H9 (cell line): ENCODE measurements around the gene GLIPR2. TPM values are rescaled to one million over a fixed set of nuclear protein-coding genes. Genes with fewer than 3 reads are reported as not detected.

Source experiments
- DNase-seq: peaks from one replicate; pipeline ENCODE4 v3.0.0-alpha.2; 2017
- H2AFZ ChIP-seq: one replicate; pipeline ENCODE4 v1.6.1; 2013; ENCODE audit warnings: mild to moderate bottlenecking, low read length, control low read depth, moderate library complexity
- H2AK5ac ChIP-seq: 2 replicates; pipeline ENCODE4 v1.6.1; 2013; ENCODE audit warnings: low read length, control low read depth, mixed read lengths; ENCODE audit not compliant: insufficient read length
- H2BK120ac ChIP-seq: one replicate; pipeline ENCODE4 v1.6.1; 2013; ENCODE audit warnings: low read depth, mild to moderate bottlenecking, low read length, control low read depth, inconsistent platforms; ENCODE audit not compliant: poor library complexity, severe bottlenecking
- H2BK12ac ChIP-seq: 2 replicates; pipeline ENCODE4 v1.6.1; 2013; ENCODE audit warnings: low read length, control low read depth, mixed read lengths, low read depth; ENCODE audit not compliant: insufficient read length
- H2BK15ac ChIP-seq: 2 replicates; pipeline ENCODE4 v1.6.1; 2013; ENCODE audit warnings: low read depth, low read length, control low read depth
- H2BK20ac ChIP-seq: one replicate; pipeline ENCODE4 v1.6.1; 2013; ENCODE audit warnings: low read depth, mild to moderate bottlenecking, low read length, control low read depth, inconsistent platforms; ENCODE audit not compliant: poor library complexity, severe bottlenecking
- H2BK5ac ChIP-seq: 2 replicates; pipeline ENCODE4 v1.6.1; 2013; ENCODE audit warnings: low read length, control low read depth, mixed read lengths; ENCODE audit not compliant: insufficient read length
- H3K14ac ChIP-seq: 2 replicates; pipeline ENCODE4 v1.6.1; 2013; ENCODE audit warnings: low read length, control low read depth; ENCODE audit not compliant: insufficient read depth
- H3K18ac ChIP-seq: 2 replicates; pipeline ENCODE4 v1.6.1; 2013; ENCODE audit warnings: low read depth, mild to moderate bottlenecking, mixed read lengths, low read length, control low read depth; ENCODE audit not compliant: insufficient read length
- H3K23ac ChIP-seq: 2 replicates; pipeline ENCODE4 v1.6.1; 2013; ENCODE audit warnings: low read length, control low read depth, mixed read lengths, low read depth; ENCODE audit not compliant: insufficient read length
- H3K23me2 ChIP-seq: 2 replicates; pipeline ENCODE4 v1.6.1; 2013; ENCODE audit warnings: low read depth, mild to moderate bottlenecking, mixed read lengths, low read length, control low read depth; ENCODE audit not compliant: insufficient read length, poor library complexity, severe bottlenecking
- H3K27ac ChIP-seq: 2 replicates; pipeline ENCODE4 v1.5.1; 2013; ENCODE audit warnings: low read length, control low read depth, mixed read lengths, low read depth; ENCODE audit not compliant: insufficient read length
- H3K27me3 ChIP-seq: 2 replicates; pipeline ENCODE4 v1.6.1; 2013; ENCODE audit warnings: low read length, control low read depth, inconsistent platforms; ENCODE audit not compliant: insufficient read depth
- H3K4ac ChIP-seq: 2 replicates; pipeline ENCODE4 v1.6.1; 2013; ENCODE audit warnings: low read depth, mild to moderate bottlenecking, control low read depth, inconsistent platforms, low read length, moderate library complexity
- H3K4me1 ChIP-seq: 2 replicates; pipeline ENCODE4 v1.6.1; 2013; ENCODE audit warnings: low read length, control low read depth, inconsistent platforms; ENCODE audit not compliant: insufficient read depth
- H3K4me2 ChIP-seq: 2 replicates; pipeline ENCODE4 v1.6.1; 2013; ENCODE audit warnings: low read length, control low read depth, mixed read lengths; ENCODE audit not compliant: insufficient read length, insufficient read depth
- H3K56ac ChIP-seq: 2 replicates; pipeline ENCODE4 v1.6.1; 2013; ENCODE audit warnings: low read depth, mild to moderate bottlenecking, mixed read lengths, low read length, control low read depth; ENCODE audit not compliant: insufficient read length
- H3K79me1 ChIP-seq: 2 replicates; pipeline ENCODE4 v1.6.1; 2013; ENCODE audit warnings: low read depth, mild to moderate bottlenecking, moderate library complexity, low read length, control low read depth, inconsistent platforms; ENCODE audit not compliant: insufficient read depth, poor library complexity, severe bottlenecking
- H3K79me2 ChIP-seq: 2 replicates; pipeline ENCODE4 v1.6.1; 2013; ENCODE audit warnings: low read length, control low read depth, inconsistent platforms; ENCODE audit not compliant: insufficient read depth
- H3K9ac ChIP-seq: 2 replicates; pipeline ENCODE4 v1.6.1; 2013; ENCODE audit warnings: low read length, control low read depth, mixed read lengths; ENCODE audit not compliant: insufficient read length; ENCODE audit errors: extremely low read depth
- H3K9me3 ChIP-seq: one replicate; pipeline ENCODE4 v1.6.1; 2013; ENCODE audit warnings: low read depth, low read length, inconsistent platforms; ENCODE audit not compliant: control insufficient read depth
- H3T11ph ChIP-seq: one replicate; pipeline ENCODE4 v1.6.1; 2013; ENCODE audit warnings: mild to moderate bottlenecking, low read length, control low read depth, inconsistent platforms
- H4K20me1 ChIP-seq: one replicate; pipeline ENCODE4 v1.6.1; 2013; ENCODE audit not compliant: control insufficient read depth, insufficient read length, insufficient read depth
- H4K5ac ChIP-seq: 2 replicates; pipeline ENCODE4 v1.6.1; 2013; ENCODE audit warnings: low read depth, mild to moderate bottlenecking, mixed read lengths, low read length, control low read depth; ENCODE audit not compliant: insufficient read length
- H4K8ac ChIP-seq: replicated peaks from 2 replicates; pipeline ENCODE4 v1.6.1; 2013; ENCODE audit warnings: low read length, control low read depth, mixed read lengths, low read depth; ENCODE audit not compliant: insufficient read length
- H4K91ac ChIP-seq: 2 replicates; pipeline ENCODE4 v1.6.1; 2013; ENCODE audit warnings: low read depth, mild to moderate bottlenecking, moderate library complexity, mixed read lengths, low read length, control low read depth; ENCODE audit not compliant: insufficient read length
- H3K27ac Mint-ChIP-seq, 3 experiments: 2 replicates in 2 of 3; 3 replicates in 1 of 3; pipeline ENCODE4 v1.8.0; 2020 to 2021; ENCODE audit warnings: mixed read lengths in 3 of 3, mild to moderate bottlenecking in 1 of 3, moderate library complexity in 1 of 3
- H3K27me3 Mint-ChIP-seq: 2 replicates; pipeline ENCODE4 v1.8.0; 2021; ENCODE audit warnings: low read depth, mild to moderate bottlenecking, moderate library complexity, mixed read lengths
- H3K36me3 Mint-ChIP-seq, 3 experiments: 2 replicates in 2 of 3; 3 replicates in 1 of 3; pipeline ENCODE4 v1.8.0; 2020 to 2021; ENCODE audit warnings: low read depth in 3 of 3, mixed read lengths in 3 of 3; ENCODE audit not compliant: insufficient read depth in 1 of 3
- H3K4me1 Mint-ChIP-seq, 2 experiments: 2 replicates each; pipeline ENCODE4 v1.8.0; 2020; ENCODE audit warnings: mixed read lengths in 2 of 2
- H3K4me3 Mint-ChIP-seq, 2 experiments: 2 replicates in 1 of 2; 3 replicates in 1 of 2; pipeline ENCODE4 v1.8.0; 2020 to 2021; ENCODE audit warnings: mild to moderate bottlenecking in 2 of 2, mixed read lengths in 2 of 2, moderate library complexity in 1 of 2
- H3K9me3 Mint-ChIP-seq, 2 experiments: 2 replicates in 1 of 2; 3 replicates in 1 of 2; pipeline ENCODE4 v1.8.0; 2020; ENCODE audit warnings: mild to moderate bottlenecking in 2 of 2, mixed read lengths in 2 of 2, moderate library complexity in 1 of 2
- WGBS: extraction: QIAGEN DNeasy Blood & Tissue Kit; methylation state at CpG from one replicate; pipeline ENCODE4 v1.1.7; 2013; ENCODE audit warnings: missing lambda C conversion rate, low lambda C conversion rate, mixed read lengths; ENCODE audit not compliant: insufficient read length; ENCODE audit errors: extremely low coverage; 5-methylcytosine and 5-hydroxymethylcytosine counted together
- total RNA-seq: library from RNA; stranded (reverse); gene quantifications from 2 replicates; pipeline ENCODE4 v1.2.1, GENCODE V29; 2021
- TF ChIP-seq, protein P1 (sequence below): fragments of 200-600 bp; sonication (generic); conservative IDR thresholded peaks from 3 replicates; pipeline ENCODE4 v1.8.0; 2021; ENCODE audit warnings: antibody characterized with exemption, mild to moderate bottlenecking

The GLIPR2 gene
- total RNA-seq, 1 experiment from 2014 or later = 10.0 TPM

DNA sequence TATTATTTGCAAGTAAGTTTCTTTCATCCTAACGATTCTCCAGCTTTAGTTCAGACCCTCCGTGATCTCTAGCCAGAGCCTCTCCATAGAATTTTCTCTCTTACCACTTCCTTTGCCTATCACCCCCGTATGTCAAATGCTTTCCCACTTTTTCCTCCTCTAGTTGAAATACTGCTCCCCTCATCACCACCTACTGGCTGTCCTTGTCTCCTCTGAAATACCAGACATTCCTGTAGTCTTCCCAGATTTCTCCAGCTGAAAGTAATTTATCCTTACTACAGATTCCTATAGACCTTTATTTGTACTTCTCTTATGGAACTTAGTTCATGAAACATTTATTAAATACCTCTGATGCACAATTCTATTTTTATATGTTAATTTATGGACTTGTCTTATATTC is 36.0 kb upstream of the GLIPR2 start:
- Histone ChIP-seq H3K9ac (no peak overlapping the region), H3K79me1 (no peaks in the 10 kb centered on the region), H4K91ac (no peak overlapping the region), H3K23ac (no peak overlapping the region), H3K14ac (no peak overlapping the region), H3K27me3 (no peaks in the 10 kb centered on the region), H3K56ac (no peak overlapping the region), H3K4me2 (no peak overlapping the region), H2AFZ (no peak overlapping the region), H3K18ac (no peak overlapping the region), H2BK15ac (no peak overlapping the region), H3K9me3 (no peaks in the 10 kb centered on the region), H3K23me2 (no peaks in the 10 kb centered on the region), H3K4me1 (no peaks in the 10 kb centered on the region), H3K79me2 (no peaks in the 10 kb centered on the region), H4K20me1 (no peaks in the 10 kb centered on the region), H2BK120ac (no peak overlapping the region), H4K5ac (no peak overlapping the region), H3K4ac (no peak overlapping the region), H2AK5ac (no peak overlapping the region), H2BK5ac (no peak overlapping the region), H2BK12ac (no peak overlapping the region), H3K27ac (no peak overlapping the region), H3T11ph (no peak overlapping the region), H2BK20ac (no peak overlapping the region), H4K8ac (no peak overlapping the region)
- H3K4me1 Mint-ChIP-seq = peaks cover 25 to 30% of the 10 kb centered on the region in 2 experiments
- H3K9me3 Mint-ChIP-seq = no peaks in the 10 kb centered on the region
- H3K4me3 Mint-ChIP-seq = no peak overlapping the region
- TF ChIP-seq, protein P1, sequence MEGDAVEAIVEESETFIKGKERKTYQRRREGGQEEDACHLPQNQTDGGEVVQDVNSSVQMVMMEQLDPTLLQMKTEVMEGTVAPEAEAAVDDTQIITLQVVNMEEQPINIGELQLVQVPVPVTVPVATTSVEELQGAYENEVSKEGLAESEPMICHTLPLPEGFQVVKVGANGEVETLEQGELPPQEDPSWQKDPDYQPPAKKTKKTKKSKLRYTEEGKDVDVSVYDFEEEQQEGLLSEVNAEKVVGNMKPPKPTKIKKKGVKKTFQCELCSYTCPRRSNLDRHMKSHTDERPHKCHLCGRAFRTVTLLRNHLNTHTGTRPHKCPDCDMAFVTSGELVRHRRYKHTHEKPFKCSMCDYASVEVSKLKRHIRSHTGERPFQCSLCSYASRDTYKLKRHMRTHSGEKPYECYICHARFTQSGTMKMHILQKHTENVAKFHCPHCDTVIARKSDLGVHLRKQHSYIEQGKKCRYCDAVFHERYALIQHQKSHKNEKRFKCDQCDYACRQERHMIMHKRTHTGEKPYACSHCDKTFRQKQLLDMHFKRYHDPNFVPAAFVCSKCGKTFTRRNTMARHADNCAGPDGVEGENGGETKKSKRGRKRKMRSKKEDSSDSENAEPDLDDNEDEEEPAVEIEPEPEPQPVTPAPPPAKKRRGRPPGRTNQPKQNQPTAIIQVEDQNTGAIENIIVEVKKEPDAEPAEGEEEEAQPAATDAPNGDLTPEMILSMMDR = peak; percentile 45; the same call in 1 of the 3 replicates
- peak overlapping the region; percentile 3 to 7 (median 4); a peak in 4 of 7 replicates for H3K27ac Mint-ChIP-seq
- no CpG with 5 or more reads among the region's 3 CpGs for WGBS
- no peak for DNase-seq
- peaks cover 0 to 1% (median 0%) of the 10 kb centered on the region in 3 experiments; a peak in 1 of 7 replicates for H3K36me3 Mint-ChIP-seq
- no peaks in the 10 kb centered on the region for H3K27me3 Mint-ChIP-seq
